GM21515 (cell line): ENCODE measurements around the gene MYO1A.

Experiments
- ATAC-seq: cut with Tn5 transposase; IDR thresholded peaks from one replicate; pipeline ENCODE4 v1.9.1; 2021; ENCODE audit not compliant: unreplicated experiment

Gene MYO1A

DNA sequence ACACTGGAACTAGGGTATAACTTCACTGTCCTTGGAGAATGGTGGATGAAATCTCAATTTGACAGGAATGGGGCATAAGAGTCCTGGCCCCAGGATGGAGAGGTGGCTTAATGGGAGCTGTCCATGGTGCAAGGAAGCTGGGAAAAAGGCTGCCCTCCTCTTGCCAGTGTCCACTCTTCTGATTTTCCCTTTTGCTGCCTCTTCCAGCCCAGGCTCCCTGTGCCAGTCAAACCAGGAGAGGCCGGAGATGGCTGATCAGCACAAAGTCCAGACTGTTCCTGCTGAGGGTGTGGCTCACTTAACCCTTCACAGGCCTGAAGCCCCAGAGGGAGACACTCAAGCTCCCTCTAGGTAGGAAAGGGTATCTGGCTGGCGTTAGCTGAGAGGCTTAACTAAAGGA, at the start of gene MYO1A:
TSS of gene MYO1A (minus strand) at position 240 of the 400 bp plus-strand sequence. CDS start 1,806 bp downstream, outside the sequence.
- ATAC-seq: no peak

DNA sequence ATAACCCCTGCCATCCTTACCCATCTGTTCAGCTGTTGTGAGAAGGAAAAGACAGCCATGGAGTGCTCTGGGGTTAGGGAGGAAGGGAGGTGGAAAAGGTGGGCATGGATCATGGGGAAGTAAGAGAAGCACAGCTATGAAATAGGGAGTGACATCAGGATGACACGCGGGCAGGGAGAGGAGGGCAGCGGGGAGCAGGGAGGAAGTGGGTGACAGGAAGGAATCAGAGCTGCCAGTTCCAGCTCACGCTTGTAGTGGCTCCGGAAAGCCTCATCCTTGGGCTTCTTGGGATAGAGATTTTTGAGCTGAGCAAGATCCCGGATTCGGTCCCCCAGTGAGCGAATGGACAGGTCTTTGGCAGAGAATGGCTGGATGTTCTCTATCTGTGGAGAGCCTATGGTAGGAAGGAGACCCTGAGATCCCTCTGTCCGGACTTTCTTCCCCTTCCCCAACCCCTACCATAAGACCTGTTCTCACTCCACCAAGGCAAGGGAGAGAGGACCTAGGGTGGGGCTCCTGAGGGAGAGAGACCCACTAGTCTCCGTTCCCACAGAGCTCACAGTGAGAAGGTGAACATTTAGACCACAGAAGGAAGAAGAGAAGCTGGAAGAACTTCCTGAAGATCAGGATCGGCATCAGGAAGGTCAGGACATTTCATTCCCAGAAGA, 49.3 kb upstream of the MYO1A start:
- no peak for ATAC-seq

DNA sequence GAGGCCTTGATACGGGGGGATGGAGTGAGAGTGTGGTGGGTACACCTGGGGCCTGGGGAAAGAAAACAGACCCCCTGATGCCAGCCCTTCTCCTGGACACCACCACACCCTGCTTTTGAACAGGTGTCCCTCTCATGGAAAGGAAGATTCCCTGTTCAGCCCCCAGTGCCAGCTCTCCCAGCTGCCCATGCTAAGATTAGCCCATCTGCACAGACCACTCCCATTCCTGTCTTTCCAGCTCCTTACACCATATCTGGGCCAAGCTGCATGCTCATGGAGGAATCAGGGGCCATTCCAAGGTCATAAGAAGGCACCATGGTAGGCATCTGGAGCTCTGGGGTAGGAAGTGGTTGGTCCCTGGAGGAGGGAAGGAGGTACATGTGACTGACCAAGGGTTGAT, 48.6 kb upstream of the MYO1A start:
- no peak for ATAC-seq

GRCh38 chr12:57097554-57097835, 47.6 kb upstream of the MYO1A start:
- ATAC-seq: no peak

DNA sequence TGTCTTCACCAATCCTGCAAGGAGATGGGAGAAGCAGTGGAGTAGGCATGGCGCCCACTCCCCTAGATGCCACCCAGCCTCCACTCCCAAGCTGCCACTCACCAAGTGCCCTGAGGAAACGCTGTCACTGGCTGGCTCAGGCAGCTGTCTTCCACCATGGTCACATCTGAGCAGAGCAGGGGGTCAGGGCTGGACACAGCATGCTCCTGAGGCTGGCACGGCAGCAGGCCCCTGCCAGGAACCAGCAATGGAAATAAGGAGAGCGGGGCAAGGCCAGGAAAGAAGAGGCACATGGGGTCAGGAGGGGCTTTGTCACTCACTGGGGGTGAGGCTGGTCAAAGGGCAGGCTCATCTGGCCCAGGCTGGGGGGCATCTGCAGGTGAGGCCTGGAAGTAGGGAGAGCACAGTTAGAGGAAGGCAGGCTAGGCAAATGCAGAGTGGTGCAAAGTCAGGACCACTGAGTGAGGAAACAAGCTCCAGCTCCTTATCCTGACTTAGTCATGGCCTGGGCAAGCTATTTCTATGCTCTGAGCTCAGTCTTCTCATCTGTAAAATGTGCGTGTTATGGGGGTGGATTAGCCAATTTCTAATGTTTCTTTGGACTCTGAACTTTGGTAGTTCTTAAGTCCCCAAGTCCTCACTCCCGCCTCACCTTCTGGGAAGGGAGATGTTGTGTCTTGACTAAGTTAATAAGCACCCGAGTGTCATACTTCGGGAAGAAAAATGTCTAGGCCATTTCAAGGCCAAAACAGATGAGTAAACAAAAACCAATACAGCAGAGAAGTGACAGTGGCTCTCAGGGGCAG, 47.0 kb upstream of the MYO1A start:
- ATAC-seq: no peak

- no peak for ATAC-seq
These were observed 46.2 kb upstream of the MYO1A start for GRCh38 chr12:57096099-57096572.

DNA sequence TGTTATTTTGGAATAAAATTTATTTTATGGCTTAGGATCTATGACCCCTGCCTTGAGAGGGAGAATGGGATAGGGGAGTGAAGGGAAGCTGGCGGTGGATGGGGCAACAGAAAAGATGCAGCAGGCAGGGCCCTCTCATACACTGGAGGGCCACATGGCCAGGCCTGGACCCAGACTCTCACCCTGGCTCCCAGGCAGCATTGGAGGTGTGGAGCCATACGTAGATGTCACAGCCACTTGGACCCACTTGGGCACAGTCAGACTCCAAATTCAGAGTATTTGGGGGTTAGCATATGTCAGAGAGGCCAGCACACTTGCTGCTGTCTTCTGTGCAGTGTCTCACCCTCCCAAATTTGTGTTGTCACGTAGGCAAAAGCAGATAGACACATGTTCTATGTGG, 45.5 kb upstream of the MYO1A start:
- ATAC-seq: no peak

DNA sequence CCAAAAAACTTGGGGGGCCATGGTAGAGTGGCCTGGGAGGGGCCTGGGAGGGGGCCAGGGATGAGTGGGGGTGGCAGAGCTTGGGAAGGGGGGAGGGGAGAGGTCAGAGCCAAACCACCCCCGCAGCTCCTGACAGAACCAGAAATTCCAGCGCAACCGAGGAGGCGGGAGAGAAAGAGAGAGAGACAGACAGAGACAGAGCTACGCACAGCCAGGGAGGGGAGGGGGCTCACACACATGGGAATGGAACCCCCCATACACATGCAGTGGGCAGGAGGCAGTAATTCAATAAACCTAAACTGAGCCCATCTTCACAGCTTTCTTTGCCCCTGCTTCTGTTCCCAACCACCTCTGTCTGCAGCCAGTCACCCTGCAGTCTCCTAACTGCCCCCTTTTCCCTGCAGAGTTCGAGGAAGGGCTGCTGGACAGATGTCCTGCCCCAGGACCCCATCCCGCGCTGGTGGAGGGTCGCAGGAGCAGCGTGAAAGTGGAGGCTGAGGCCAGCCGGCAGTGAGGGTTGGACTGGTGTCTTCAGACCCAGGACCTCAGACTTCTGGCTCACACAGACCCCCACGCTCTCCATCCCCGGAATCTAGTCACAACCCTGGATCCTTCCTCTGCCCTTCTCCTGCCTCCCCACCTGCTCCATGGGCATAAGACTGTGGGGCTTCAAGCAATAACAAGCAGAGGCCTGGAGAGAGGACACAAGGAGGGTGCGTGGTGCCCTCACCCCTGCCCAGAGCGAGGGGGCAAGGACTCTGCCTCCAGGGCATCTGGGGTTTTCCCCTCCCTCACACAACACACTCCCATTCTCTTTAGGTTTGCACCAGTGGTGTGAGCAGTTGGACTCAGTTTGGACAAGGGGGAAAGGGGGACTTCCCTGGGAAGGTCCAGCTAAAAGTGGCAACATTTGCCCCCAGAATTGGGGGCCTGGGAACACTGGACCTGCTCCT, 44.6 kb upstream of the MYO1A start:
- no peak for ATAC-seq

GRCh38 chr12:57093415-57094207, 43.7 kb upstream of the MYO1A start:
- ATAC-seq: no peak

DNA sequence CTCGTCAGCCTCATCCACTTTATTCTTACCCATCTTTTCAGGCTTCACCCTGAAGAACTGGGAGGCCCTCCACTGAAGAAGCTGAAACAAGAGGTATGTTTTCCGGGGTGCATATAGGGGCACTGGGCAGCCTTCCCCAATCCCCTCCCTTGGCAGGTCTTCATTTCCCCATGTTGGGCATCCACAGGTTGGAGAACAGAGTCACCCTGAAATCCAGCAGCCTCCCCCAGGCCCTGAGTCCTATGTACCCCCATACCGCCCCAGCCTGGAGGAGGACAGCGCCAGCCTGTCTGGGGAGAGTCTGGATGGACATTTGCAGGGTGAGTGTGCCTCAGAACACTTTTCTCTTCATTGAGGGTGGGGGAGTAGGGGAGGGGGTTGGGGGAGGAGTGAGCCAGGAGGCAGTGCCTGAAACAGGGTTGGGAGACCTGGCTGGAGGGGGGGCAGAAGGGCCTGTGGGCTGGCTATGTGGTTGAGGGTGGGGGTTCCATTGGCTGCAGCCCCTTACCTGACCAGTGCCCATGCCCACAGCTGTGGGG, 43.0 kb upstream of the MYO1A start:
- no peak for ATAC-seq

GRCh38 chr12:57092529-57092862, 42.6 kb upstream of the MYO1A start:
- no peak for ATAC-seq

DNA sequence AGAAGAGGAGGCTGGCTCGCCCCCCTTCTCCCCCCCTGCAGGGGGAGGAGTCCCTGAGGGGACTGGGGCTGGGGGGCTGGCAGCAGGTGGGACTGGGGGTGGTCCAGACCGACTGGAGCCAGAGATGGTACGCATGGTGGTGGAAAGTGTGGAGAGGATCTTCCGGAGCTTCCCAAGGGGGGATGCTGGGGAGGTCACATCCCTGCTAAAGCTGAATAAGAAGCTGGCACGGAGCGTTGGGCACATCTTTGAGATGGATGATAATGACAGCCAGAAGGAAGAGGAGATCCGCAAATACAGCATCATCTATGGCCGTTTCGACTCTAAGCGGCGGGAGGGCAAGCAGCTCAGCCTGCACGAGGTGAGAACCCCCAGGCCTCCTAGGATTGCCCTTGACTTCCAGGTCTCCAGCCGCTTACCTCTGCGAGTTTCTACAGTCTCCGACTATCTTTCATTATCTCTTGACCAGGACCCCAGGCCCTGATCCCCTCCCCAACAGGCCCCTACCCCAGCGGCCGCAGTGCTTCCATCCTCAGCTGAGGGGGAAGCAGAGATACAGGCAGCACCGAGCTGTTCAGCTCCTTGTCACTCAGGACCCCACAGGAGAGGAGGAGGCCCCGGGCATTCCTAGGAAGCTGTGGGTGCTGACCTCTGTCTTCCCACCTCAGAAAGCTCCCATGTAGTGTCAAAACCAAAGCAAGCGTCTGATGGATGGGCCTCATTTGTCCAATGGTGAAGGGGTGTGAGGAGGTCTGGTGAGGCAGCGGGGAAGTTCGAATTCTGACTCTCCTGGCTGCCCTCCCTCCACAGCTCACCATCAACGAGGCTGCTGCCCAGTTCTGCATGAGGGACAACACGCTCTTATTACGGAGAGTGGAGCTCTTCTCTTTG, 42.0 kb upstream of the MYO1A start:
- ATAC-seq: no peak

GRCh38 chr12:57090924-57091637, 41.2 kb upstream of the MYO1A start:
- no peak for ATAC-seq

- ATAC-seq: no peak
These were observed 40.6 kb upstream of the MYO1A start for GRCh38 chr12:57090490-57090889.

DNA sequence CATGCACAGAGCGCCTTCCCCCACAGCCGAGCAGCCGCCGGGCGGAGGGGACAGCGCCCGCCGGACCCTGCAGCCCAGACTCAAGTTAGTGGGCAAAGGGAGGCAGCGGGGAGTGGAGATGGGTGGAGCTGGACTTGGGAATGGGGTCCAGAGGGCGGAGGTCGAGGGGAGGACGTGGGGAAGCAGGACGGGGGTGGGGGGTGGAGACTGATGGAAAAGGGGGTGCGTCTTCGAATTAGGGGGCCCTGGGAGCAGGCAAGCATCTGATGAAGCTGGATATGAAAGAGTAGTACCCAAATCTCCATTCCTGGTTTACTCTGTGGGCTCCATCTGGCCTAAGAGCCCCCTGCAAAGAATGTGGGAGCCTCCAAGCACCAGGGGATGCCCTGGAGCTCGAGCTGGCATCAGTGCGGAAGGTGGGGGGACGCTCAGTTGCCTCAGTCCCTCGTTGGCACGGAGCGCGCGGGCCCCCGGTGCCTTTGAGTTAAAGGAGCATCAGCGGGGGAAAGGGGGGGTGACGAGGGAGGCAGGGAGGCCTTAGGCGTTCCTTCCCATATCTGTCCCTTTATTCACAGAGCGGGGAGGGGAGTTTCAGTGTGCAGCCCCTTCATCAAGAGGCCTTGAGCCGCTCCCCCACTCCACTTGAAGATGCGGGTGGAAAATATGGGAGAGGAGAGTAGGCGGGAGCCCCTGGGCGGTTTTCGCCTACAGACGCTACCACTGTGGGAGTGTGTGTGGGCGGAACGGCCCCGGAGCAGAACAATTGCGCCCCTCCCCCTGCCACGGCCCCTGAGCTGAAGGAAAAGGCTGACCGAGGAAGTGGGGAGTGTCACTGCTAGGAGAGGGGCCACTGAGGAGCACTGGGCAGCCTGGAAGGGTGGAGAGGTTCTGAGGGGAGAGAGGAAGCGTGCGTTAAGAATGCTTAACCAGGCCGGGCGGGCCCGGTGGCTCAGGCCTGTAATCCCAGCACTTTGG, 39.6 kb upstream of the MYO1A start:
- ATAC-seq: no peak

- peak; percentile 57 for ATAC-seq
These were observed 38.7 kb upstream of the MYO1A start, which contains the start of gene NAB2 for GRCh38 chr12:57088354-57089270. NAB2 (plus strand) TSS chr12:57089114; CDS start chr12:57089272, 158 bp downstream.
